ENCODE measurements around the gene CFAP77. TPM values are rescaled to one million over a fixed set of nuclear protein-coding genes. Genes with fewer than 3 reads are reported as not detected.

Gene CFAP77
- 0.25 TPM in 1 of 2 replicates, not detected in the other for total RNA-seq

GRCh38 chr9:132409828-132410528, at the start of gene CFAP77:
Gene CFAP77 (plus strand): TSS chr9:132410211. CDS start chr9:132410272, 61 bp downstream.

GRCh38 chr9:132406554-132407122, 3.4 kb upstream of the CFAP77 start, which contains the start of gene TTF1:
Gene TTF1 (minus strand): TSS chr9:132406840. CDS start chr9:132402821, 4,019 bp downstream.

GRCh38 chr9:132582276-132582785, 172.3 kb downstream of the CFAP77 start, which contains the start of gene BARHL1:
Gene BARHL1 (plus strand): TSS chr9:132582606. CDS start chr9:132582798, 192 bp downstream.

Other genes starting within 250 kb of the CFAP77 start
- 1.6 and 2.1 TPM in 2 replicates for gene NTNG2, start 248.2 kb upstream of the CFAP77 start, total RNA-seq
- gene SETX, start 55.2 kb upstream of the CFAP77 start, total RNA-seq = 33.5 and 36.9 TPM in 2 replicates
- 5.0 and 7.4 TPM in 2 replicates for gene TTF1, start 3.4 kb upstream of the CFAP77 start, total RNA-seq
- not detected in 2 replicates for gene BARHL1, start 172.4 kb downstream of the CFAP77 start, total RNA-seq